Dermis microvascular lymphatic vessel endothelial cell (primary cell): ENCODE measurements around the gene PURA. TPM values are rescaled to one million over a fixed set of nuclear protein-coding genes. Genes with fewer than 3 reads are reported as not detected.

ENCODE experiments used
- DNase-seq, 2 donors: peaks; one replicate each; pipeline versions ENCODE4 v3.0.0 to v3.0.0-alpha.2; 2010; ENCODE audit warnings: low read depth in 2 of 2
- total RNA-seq: library from RNA; depleted of rRNA; stranded (reverse); fragments of >200 nt; gene quantifications from 2 replicates; pipeline ENCODE4 v1.2.1, GENCODE V29; 2014

Gene PURA
- total RNA-seq, 1 donor from 2014 or later = 4.5 TPM

DNA sequence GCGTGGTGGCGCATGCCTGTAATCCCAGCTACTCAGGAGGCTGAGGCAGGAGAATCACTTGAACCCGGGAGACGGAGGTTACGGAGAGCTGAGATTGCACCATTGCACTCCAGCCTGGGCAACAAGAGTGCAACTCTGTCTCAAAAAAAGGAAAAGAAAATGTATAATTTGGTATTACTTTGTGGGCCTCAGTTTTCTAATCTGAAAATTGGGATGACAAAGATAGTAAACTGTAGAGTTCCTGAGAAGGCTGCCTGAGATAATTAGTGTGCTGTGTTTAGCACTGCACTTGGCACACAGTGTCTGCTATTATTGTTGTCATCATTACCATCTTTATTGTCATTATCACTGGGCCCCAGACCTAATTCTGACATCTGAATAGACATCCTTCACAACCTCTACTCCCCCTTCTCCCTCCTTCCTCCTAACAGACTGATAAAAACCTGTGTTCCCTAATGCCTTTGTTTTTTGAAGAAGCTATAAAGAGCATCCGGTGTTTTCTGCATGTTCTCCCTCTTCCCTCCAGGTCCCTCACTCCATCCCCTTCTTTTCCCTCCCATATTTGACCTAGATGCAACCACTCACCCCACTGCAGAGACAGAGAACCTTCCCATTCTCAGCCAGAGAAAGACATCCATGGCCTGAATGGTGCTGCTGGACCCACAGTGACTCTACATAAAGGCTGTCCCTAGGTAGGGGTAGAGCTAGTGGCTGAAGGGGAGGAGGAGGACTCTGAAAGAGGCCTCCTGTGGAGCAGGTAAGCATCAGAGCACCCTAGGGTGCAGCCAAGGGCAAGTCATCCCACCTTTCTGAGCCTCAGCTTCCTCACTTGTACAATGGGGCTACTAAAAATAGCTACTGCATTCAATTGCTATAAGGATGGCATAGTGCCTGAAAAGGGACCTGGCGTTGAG lies 45.4 kb downstream of the PURA start:
- DNase-seq = no peak

DNA sequence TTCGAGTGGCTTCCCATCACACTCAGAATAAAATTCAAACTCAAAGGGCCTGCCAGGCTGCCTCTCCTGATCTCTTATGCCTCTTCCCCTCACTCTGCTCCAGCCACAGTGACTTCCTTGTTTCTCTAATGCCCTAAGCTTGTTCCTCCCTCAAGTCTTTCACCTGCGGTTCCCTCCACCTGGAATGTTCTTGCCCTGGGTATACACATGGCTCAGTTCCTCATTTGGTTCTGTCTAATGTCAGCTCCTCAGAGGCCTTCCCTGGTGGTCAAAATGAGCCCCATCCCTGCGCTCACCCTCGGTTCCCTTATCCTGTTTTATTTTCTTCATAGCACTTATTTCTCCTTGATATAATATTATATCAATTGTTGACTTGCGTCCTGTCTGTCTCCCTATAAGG lies 48.4 kb downstream of the PURA start:
- no peak for DNase-seq

DNA sequence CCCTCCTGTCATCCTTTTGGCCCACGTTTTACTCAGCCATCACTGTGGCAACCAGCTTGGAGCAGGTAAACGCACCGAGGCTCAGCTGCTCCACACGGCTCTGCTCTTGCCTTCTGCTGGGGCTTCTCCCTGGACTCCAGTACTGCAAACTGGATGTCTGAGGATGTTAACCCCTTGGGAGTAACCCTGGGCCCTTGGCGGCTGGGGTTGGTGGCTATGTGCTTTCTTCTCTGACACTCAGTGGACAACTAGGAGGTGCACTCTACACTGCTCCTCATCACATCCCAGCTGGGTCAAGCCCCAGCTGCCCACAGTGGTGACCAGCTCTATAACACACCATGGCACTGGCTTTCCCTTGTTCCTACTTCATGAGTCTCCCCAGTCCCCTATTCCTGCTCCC lies 48.9 kb downstream of the PURA start:
- no peak for DNase-seq

DNA sequence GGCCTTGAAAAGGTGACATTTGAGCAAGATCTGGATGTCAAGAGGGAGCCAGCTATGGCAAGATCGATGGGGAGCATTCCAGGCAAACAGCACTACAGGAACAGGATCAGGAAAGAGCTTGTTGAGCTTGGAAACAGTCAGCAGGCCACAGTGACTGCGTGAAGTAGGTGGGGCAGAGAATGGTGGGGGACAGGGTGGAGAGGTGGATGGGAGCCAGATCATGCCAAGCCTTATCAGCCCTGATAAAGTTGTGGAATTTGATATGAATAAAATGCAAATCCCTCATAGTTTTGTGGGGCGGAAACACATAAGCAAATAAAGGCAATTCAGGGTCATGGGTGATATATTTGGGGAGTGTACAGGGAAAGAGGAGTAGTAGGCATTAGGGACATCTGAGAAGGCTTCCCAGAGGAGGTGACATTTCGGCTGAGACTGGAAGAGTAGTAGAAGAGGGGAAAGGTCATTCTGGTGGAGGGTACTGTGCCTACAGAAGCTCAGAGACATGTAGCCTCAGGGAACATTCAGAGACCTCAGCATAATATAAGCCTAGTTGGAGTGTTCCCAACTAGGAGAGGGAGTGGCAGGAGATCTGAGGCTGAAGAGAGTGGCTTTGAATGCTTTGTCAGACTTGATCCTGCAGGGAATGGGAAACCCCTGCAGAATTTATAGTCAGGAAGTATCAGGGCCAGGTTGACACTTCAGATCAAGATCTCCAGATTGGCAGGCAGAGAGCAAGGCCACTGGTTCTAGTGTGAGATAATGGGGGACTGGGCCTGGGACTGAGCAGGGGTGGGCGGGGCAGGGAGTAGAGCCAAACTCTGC lies 51.4 kb downstream of the PURA start:
- DNase-seq = peak; percentile 39 to 57

DNA sequence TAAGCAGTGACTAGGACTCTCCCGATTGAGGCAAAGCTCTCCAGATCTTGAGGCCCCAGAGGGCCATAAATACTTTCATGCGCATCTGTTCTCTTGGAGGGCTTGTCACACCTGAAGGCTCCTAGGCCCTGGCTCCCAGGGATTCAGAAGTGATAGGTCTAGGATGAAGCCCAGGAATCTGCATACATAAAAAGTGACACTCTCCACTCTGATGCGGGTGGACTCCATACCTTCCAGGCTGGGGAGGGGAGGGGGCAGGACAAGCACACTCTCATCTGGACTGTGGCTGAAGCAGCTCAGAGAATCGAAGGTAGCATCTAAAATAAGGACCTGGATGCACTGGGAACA lies 52.0 kb downstream of the PURA start:
- no peak for DNase-seq

DNA sequence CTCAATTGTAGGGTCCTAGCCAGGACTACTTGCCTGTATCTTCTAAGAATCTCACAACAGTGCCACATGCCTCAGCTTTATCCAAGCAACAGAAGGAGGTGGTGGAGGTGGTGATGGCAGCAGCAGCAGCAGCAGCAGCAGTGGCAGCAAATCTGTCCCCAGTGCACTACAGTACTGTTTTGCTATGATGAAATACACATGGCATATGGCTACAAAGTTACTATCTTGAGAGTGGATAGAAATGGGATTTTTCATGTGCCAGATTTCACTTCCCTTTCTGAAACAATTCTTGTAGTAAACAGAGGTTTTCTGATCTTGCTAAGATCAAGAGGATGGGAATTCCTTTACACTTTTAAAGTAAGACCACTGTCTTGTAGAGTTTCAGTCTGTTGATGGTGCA lies 53.0 kb downstream of the PURA start:
- DNase-seq = no peak

DNA sequence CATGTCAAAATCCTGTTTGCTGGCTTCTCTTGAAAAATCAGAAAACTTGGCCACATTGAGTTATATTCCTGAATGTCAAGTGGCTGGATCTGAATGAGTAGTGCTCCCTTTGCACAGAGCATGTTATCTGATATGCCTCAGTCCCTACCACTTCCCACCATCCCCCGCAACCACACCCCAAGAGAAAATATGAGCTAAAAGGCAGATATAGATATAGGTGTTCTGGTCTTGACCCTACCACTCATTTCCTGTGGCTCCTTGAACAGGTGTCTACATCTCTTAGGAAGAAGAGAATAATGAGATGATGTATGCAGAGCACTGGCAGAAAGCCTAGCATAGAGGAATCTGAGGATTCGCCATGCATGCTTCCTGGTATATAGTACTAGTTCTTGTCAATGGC lies 54.5 kb downstream of the PURA start:
- DNase-seq = no peak

DNA sequence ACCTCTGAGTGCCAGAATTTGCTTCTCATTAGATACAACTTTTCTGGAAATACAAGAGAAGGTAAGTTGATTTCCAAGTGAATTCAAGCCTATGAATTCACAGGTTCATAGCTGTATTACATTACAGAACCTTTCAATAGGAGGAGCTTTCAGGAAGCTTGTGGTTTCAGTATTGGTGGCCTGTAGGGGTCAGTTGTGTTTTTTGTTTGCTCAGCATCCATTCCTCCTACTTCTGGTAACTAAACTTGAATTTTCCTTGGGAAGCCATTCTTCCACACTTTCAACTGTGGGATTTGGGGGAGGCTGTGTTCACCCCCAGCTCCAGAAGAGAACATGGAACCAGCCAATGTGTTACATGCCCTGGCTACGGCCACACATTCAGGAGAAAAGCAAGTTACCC lies 55.5 kb downstream of the PURA start:
- no peak for DNase-seq

DNA sequence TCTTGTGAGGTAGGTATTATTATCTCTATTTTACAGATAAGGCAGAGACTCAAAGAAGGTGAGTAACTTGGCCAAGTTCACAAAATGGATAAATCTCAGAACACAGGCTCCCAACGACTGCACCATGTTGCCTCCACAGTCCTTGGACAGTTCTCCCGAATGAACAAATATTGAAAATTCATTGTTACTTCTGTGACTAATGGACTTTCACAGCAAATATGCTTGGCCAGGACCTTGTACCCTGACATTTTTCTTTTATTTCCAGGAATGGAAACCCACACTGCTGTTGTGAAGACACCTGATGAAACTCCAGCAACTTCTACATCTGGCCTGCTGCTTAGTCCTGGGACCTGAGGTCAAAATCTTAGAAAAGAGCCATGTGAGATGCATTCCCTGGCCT lies 58.6 kb downstream of the PURA start:
- no peak for DNase-seq

DNA sequence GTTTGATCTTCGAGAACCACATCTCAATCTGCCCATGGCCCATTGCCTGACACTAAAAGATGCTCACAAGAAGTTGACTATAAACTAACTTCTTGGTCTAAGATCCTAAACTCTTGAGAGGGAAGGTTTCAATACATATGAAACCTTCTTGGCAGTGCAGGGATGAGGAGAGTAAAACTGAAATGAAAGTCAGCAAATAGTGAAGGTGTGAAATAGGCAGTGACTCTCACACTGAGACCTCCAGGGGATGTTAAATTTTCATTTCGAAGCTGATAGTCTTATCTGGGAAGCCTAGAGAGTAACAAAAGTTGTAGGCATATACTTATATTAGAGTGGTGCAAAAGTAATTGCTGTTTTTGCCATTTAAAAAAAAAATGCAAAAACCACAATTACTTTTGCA lies 60.1 kb downstream of the PURA start:
- no peak for DNase-seq

DNA sequence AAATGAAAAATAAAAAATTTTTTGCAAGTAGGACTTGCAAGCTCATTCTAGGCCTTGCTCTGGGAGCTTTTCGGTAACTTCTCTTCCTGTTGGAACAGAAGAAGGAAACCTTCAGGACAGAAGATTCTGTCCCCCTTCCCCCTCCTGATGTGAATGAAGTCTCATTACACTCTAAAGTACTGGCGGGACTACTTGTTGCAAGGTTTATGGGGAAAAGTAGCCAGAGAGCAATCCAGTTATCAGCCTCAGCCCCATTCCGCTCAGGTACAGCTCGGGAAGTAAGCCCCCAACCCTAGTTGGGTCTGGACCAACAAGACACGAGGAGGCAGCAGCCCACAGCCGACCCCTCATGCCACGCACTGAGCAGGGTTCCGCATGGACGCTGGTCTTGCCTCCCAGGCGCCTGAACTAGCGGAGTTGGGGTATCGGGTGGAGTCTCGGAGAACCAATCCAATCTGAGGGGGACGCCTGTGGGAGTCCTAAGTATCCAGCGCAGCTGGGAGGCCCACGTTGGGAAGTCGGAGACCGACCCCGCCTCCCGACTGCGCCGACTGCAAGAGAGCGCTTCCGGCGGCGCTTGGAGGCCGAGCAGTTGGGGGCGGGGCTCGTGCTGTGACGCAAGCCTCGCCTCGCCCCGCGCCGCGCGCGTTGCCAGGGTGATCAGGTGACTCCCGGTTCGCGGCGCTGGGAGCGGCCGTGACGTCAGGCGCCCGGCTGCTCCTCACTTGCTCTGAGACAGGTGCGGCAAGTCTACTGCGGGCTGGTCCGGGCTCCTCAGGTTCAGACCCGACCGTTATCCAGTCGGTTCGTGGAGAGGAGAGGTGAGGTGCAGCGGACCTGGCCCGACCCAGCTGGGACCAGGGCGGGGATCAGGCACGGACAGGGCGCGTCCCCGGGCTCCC lies 60.8 kb downstream of the PURA start, which contains the start of gene CYSTM1:
Gene CYSTM1 (plus strand): TSS at position 724 of the 902 bp plus-strand sequence. CDS start 19,278 bp downstream, outside the sequence.
- DNase-seq = peak; percentile 83 to 92

Other genes with a start within 250 kb of the PURA start
- gene NRG2, start 70.8 kb upstream of the PURA start, total RNA-seq = 0.51 and 0.77 TPM in 2 replicates
- gene IGIP, start 11.8 kb downstream of the PURA start, total RNA-seq = 2.6 and 4.0 TPM in 2 replicates
- gene CYSTM1, start 61.1 kb downstream of the PURA start, total RNA-seq = 11.3 and 16.3 TPM in 2 replicates
- 63.2 and 65.4 TPM in 2 replicates for gene PFDN1, start 189.0 kb downstream of the PURA start, total RNA-seq
- 12.1 and 15.5 TPM in 2 replicates for gene HBEGF, start 232.5 kb downstream of the PURA start, total RNA-seq
- gene SLC4A9, start 246.1 kb downstream of the PURA start, total RNA-seq = not detected in 2 replicates